ENCODE data around the gene CCDC97.
"Not testable (repeated sequence)": the region's sequence is repeated elsewhere in the genome, so short reads cannot be mapped to it uniquely, and the experiment has no call there.

CCDC97 gene

DNA sequence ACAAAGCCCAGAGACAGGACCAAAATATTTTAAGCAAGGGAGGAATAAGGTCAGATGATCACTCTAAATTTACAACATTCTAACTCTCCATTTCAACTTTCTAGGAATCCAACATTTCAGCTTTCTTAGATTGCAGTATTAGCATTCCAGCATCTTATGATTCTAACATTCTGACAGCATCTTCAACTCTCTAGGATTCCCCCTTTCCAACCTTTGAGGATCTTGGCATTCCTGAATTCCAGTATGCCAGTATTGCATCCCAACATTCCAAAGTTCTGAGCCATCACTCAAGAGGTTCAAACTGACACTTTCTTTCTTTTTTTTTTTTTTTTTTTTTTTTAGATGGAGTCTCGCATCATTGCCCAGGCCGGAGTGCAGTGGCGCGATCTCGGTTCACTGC lies 30.0 kb downstream of the CCDC97 start:
- peak; percentile 82 for DNase-seq (ENCODE audit: low read depth)

DNA sequence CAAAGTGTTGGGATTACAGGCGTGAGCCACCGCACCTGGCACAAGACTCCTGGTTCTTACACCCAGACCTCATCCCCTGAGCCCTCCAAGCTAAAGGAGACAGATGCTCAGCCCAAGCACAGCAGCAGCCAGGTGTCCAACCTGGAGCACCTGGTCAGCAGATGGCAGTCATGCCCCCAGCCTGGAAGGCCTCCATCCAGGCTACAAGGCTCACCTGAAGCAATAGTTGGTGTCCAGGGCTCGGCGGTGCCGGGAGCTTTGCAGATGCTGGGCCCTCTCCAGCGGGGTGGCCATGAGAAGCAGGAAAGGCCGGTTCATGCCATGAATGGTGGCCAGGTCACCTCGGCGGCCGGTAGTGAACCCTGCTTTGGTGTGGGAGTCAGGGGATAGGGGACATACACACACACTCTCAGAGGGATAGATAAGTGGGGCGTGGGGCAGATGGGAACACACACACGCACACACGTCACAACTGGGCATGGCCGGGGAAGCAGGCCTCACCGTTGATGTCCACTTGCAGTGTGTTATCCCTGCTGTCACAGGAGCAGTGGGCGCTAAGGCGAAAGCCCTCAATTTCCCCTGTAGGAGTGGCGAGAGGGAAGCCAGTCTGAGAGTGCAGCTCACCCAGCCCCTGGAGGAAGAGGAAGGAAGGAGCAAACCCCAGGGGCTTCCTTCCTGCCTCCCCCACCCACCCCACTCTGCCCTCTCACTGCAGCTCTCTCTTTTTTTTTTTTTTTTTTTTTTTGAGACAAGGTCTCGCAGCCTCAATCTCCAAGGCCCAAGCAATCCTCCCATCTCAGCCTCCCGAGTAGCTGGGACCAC lies 31.9 kb downstream of the CCDC97 start:
- DNase-seq (ENCODE audit: low read depth), result no peak

DNA sequence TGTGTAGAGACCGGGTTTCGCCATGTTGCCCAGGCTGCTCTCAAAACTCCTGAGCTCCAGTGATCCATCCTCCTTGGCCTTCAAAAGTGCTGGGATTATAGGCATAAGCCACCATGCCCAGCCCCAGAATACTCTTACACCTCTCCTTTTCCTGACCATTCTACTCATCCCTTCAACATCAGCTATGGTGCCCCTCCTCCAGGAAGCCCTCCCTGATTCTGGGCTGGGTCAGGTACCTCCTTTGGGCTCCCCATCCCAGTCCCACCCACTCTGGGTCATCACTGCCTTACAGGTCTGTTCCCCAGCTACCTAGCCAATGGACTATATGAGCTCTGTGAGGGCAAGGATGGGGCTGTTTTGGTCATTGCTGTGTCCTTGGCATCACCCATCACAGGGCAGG lies 34.2 kb downstream of the CCDC97 start:
- no peak for DNase-seq (ENCODE audit: low read depth)

DNA sequence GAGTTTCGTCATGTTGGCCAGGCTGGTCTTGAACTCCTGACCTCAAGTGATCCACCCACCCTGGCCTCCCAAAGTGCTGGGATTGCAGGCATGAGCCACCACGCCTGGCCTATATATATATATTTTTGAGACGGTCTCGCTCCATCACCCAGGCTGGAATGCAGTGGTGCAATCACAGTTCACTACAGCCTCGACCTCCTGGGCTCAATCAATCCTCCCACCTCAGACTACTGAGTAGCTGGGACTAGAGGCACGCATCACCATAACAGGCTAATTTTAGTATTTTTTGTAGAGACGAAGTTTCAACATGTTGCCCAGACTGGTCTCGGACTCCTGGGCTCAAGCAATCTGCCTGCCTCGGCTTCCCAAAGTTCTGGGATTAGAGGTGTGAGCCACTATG lies 36.9 kb downstream of the CCDC97 start:
- DNase-seq (ENCODE audit: low read depth), result not testable (repeated sequence)

DNA sequence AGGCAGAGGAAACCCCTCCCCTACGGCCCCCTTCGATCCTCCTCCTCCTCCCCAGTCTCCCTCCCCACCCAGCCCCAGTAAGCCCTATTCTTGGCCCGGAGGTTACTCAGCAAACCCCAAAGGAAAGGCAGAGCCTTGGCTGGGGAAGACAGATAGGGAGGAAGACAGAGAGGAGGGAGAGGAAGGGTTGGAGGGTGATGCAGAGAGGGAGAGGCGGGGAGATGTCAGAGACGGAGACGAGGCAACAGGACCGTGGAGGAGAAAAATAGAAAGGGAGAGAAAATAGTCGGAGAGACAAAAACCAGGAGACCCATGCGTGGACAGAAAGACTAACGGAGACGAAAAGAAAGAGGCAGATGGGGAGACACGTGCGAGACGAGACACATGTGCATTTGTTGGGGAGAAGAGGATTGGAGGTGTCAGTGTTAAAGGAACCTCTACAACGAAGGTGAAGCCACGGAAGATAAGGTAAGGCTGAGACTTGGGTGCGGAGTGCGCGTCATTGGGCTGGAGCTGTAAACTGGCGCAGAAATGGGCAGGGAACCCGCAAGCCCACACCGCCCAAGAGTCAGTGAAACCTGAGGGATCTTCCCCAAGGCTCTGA lies 40.9 kb downstream of the CCDC97 start:
- DNase-seq (ENCODE audit: low read depth), result no peak

DNA sequence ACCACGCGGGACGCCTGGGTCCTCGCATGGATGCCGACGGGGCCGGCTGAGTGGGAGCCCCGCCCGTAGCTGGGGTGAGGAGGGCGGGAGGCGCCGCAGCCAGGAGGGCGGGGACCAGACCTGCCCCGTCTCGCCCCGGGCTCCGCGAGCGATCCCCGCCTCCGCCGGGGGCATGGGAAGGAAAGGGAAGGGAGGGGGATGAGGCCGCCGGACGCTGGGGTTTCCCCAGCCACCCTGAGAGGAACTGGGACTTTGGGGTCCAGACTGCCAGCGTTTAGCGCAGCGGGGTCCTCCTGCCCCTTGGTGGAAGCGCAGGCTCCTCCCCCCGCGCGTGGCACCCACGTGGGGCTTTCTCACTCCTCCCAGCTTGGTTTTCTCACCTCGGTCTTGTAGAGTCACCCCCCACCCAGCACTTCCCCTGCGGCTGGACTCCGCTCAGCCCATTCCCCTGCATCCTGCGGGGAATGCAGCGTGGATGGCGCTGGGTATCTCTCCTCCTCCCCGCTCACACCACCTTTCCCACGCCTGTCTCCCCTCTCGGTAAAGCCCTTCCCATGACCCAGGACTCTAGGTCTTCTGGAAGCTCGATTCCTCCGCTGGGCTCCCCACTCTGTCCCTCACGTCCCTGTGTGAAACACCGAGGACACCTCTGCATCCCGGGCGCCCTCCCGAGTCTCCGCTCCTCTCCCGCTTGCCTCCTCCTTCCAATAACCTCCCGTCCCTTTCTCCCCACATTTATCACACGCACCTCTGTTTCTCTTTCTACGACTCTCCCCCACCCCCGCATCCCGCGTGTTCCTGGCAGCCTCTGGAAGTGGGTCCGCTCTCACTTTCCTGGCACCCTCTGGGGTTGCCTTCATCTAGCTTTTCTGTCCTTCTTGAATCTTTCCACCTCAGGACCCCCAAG lies 41.6 kb downstream of the CCDC97 start:
- DNase-seq (ENCODE audit: low read depth), result no peak

DNA sequence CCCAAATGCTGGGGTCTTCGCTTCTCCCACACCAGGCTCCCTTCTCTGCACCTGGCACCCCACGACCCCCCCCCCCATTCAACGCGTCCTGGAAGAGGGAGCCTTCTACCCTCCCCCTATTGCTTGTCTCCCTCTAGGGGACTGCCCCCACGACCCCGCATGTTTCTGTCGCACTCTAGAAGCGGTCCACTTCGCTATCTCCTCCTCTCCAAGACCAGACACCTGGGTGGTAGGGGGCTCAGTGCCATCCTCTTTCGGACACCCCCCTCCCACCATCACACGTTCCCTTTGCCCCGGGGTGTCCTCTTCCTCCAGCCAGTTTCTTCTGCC lies 42.3 kb downstream of the CCDC97 start:
- DNase-seq (ENCODE audit: low read depth), result no peak

DNA sequence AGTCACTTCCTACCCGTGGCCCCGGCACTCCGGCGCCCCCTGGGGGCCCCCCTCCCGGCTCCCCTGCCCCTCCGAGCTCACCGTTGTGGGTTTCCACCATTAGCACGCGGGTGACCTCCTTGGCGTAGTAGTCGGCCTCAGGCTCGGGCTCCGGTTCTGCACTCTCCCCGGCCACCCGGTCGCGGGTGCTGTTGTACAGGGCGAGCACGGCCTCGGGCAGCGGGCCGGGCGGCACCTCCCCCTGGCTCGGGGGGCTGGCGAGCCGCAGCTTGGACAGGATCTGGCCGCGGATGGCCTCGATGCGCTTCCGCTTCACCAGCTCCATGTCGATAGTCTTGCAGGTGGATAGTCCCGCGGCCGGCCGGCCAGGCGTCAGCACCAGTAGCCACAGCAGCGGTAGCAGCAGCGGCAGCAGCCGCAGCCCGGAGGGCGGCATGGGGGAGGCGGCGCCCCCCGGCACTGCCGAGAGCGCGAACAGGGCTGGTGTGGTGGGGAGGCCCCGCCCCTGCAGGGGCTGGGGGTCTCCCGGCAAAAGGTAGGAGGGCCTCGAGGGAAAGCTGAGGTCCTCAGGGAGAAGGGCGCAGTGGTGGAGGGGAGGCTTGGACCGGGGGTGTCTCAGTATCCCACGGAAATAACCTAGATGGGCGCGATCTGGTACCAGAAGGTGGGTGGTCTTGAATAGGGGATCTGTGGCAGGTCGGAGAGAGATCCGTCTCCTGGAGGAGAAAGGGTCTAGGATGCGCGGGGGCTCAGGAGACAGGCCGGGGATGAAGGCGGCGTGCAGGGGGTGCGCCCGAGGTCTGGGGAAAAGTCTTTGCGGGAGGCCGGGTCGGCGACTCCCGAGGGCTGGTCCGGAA lies 42.9 kb downstream of the CCDC97 start:
- DNase-seq (ENCODE audit: low read depth), result no peak

DNA sequence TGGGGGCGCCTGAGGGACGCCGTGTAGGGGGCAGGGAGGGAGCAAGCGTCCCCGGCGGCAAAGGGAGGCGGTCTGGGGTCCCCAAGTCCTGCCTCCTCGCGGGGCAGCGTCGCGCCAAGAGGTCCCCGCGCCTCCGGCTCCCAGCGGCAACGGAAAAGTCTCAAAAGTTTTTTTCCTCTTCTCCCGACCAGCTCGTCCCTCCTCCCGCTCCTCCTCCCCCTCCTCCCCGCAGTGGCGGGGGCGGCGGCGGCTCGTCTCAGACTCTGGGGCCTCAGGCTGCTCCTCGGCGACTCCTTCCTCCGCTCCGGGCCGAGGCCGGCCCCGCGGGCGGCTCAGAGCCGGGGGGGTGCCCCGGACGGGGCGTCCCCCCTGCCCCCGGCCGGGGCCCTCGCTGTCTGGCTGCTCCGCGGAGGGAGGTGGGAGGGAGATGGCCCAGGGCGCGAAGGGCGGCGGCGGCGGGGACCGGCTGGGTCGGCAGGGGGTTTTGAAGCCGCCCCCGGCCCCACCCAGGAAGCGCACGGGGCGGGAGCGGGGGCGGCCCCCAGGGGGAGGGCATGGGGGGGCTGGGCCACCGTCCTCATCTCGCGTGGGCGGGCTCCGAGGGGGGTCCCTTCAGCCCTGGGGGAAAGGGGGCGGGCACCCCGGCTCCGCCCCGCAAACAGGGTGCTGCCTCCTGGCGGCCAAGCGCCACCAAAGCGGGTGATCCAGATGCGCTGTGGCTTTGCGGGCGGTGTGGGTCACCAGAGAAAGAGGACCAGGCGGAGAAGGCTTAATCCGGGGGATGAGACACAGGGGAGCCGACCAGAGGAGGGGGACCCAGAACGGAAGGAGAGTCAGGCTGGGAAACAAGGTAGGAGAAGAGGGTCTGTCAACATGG lies 43.7 kb downstream of the CCDC97 start, which contains the start of gene TGFB1:
TGFB1 (minus strand) TSS at position 457 of the 877 bp plus-strand sequence. CDS start 878 bp downstream, outside the sequence.
- no peak for DNase-seq (ENCODE audit: low read depth)

DNA sequence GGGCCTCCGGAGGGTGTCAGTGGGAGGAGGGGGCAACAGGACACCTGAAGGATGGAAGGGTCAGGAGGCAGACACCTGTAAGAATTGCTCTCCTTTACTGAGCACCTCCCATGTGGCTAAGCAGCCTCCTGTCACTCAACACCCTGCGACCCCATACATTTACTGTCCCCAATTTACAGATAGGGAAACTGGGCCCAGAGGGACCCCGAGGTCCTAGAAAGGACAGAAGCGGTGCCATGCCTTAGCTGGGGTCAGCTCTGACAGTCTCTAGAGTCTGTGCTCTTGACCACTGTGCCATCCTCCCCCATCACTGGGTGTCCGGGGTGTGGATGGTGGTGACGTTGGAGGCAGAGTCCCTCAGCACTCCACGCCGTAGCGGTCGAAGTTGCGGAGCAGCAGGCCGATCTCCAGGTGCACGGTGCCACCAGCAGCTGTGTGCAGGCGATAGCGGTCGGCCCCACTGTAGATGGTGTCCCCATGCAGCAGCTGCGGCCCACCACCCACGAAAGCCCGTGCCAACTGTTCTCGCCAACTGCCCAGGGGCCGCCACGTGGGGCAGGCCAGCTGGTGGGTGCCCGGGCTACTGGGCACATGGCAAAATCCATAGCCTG lies 44.5 kb downstream of the CCDC97 start:
- no peak for DNase-seq (ENCODE audit: low read depth)

DNA sequence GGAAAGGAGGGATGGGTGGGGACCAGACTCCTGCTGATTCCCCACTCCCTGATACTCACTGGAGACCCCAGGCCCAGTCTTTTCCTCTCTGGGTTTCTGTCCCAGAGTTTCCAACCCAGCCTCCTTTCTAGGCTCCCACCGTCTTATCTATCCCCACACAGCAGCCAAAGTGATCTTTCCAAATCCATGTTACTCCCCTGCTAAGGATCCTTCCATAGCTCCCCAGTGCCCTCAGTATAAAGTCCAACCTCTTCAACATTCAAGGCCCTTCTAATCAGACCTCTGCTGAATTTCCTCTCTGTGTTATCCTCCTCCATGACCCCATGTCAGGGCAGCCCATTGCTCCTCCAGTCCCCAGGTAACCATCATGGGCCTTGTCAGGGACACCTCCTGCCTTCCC lies 45.1 kb downstream of the CCDC97 start:
- DNase-seq (ENCODE audit: low read depth), result no peak

DNA sequence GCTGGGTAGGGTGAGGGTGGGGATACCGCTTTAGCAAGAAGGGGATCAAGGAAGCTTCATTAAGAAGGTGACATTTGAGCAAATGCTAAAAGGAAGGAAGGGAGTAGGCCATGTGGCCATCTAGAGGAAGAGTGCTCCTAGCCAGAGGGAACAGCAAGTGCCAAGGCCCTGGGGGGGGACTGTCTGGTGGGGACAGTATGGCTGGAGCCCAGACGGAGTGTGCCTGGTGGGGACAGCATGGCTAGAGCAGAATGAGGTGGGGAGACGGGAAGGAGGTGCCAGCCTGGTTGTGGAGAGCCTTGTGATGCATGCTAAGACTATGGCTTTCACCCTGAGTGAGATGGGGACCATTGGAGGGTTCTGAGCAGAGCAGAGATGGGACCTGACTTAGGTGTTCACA lies 45.8 kb downstream of the CCDC97 start:
- DNase-seq (ENCODE audit: low read depth), result no peak

DNA sequence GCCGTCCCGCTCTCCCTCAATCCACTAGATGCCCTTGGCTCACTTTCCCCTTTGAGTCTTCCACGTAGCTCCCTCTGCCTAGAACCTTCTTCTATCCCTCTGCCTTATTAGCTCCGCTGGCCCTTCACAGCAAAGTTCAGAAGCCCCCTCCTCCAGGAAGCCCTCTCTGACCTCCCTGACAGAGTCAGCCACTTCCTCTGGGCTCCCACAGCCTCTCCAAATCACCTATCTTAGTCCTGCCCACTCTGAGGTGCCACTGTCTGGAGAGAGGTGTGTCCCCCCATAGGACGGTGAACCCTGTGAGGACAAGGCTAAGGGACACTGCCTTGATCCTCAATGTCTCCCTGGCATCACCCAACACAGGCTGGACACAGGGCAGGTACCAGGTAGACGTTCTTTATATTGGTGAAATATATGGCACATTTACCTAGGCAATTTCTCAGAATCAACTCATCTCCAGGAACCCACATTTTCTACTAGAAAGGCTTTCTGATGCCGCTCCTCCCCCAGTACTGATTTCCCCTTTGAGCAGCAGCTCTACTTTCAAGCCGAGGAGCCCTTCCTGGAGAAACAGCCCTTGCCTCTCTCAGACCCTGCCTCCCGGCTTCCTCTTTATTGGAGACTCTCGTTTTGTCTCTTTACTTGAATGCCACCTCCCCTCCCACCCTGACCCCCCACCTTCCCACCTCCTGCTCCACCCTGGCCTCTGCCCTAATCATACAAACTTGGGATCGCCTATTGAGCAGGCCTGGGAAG lies 47.2 kb downstream of the CCDC97 start:
- DNase-seq (ENCODE audit: low read depth), result no peak

DNA sequence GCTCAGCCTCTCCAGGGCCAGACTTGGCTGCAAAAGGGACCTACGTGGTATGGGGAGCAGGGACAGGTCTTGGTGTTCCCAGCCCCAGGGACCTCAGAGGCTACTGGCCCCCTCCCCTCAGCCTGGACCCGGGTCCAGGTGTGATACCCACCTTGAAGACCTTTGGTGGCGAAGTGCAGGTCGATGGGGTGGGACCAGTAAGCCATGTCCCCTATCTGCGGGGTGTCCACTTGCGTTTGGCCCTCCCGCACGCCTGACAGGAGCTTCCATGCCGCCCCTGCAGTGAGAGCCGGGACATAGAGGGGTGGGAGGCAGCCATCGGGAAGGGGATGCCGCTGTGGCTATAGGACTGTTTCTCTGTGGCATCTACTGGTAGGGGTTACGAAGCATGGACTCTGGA lies 47.8 kb downstream of the CCDC97 start:
- no peak for DNase-seq (ENCODE audit: low read depth)

DNA sequence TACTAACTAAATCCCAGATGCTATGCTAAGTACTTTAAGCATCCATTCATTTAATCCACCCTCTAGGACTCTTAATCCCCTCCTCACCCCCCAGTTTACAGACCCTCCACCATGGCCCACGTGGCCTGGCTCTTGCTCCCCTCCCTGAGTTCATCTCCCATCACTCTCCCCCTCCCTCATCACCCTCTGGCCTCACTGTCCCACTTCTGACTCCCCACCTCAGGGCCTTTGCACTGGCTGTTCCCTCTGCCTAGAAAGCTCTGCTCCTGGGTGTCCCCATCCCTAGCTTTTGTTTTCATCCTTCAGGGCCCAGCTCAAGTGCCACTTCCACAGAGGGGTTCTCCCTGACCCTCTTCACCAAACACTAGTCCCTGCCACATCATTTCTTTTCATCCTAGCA lies 49.8 kb downstream of the CCDC97 start:
- DNase-seq (ENCODE audit: low read depth), result no peak

DNA sequence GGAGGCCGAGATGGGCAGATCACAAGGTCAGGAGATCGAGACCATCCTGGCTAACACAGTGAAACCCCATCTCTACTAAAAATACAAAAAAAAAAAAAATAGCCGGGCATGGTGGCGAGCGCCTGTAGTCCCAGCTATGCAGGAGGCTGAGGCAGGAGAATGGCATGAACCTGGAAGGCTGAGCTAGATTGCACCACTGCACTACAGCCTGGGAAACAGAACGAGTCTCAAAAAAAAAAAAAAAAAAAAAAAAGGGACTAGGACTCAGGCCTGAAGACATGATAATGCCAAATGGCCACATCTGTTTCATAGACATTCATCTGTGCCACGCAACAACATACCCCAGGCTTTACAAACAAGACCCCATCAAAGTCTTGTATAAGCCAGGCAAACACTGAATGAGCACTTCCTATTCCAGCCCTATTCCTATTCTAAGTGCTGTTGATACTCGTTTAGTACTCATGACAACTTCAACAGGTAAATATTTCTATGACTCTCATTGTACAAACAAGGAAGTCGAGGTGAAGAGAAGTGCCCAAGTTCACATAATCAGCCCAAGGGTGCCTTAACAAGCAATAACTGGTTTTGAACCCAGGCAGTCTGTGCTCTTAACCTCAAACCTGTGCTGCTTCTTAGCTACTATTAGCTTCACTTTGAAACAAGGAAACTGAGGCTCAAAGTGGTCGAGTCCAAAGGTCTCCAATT lies 52.3 kb downstream of the CCDC97 start:
- no peak for DNase-seq (ENCODE audit: low read depth)

DNA sequence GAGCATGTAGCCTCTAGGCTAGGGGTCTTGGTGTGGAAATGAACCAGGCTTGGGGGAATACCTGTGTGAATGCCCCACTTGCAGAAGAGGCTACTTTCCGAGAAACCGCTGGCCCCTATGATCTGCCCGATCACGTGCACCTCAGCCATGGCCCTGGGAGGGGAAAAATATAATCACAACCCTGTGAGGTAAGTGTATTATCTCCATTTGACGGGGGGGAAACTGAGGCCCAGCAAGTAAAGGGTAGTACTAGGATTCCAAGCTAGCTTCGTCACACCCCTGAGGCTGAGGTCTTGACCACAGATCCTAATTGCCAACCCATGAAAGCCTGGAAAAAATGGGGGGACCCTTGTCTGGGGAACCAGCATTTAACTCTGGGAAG lies 53.4 kb downstream of the CCDC97 start:
- DNase-seq (ENCODE audit: low read depth), result no peak

DNA sequence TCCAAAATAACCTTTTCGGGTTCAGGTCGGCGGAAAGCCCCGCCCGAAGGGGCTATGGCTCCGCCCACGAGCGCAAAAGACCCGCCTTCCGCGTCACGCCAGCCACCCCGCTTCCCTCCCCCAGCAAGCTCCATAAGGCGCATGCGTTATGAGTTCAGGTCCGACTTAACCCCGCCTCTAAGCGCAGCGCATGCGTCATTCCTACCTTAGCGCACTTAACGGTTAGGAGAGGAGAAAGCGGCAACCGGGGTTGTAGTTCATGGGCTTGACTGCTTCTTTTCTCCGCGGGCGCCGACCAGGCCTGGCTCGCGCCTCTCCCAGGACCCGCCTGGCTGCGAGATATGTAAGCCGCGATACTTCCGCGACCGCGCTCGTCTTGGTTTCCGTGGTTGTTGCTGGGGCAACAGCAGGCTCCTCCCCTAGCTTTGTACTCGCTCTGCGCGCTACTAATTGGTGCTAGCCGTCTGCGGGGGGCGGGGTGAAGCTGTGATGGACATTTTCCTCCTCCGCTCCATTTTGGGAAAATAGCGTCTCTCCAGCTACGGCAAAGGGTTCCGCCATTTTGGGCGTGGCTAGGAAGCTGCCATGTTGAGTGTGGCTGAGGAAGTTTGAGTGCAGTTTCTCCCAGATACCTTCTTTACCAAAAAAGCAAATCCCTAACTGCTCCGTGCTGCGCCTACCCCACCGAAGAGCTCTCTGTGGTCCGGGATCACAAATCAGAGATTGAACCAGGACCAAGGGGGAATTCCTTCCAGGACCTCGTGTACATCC lies 54.0 kb downstream of the CCDC97 start, which contains the start of gene B9D2:
B9D2 (minus strand) TSS at position 397 of the 771 bp plus-strand sequence. CDS start 630 bp downstream, outside the sequence.
- DNase-seq (ENCODE audit: low read depth), result peak; percentile 93

Data from HS-5 (cell line).